Fibroblast of villous mesenchyme (primary cell): Measurements from ENCODE around the gene DCC. TPM values are rescaled to one million over a fixed set of nuclear protein-coding genes. Genes with fewer than 3 reads are reported as not detected.

Source experiments
- DNase-seq: peaks from one replicate; pipeline ENCODE4 v3.0.0-alpha.2; 2010; ENCODE audit warnings: low read depth
- H3K4me3 ChIP-seq: 2 replicates; pipeline ENCODE4 v1.5.1; 2011; ENCODE audit warnings: low read depth, mild to moderate bottlenecking, low read length
- CTCF ChIP-seq: IDR thresholded peaks from 2 replicates; pipeline ENCODE4 v1.5.1; 2012; ENCODE audit warnings: low read depth, mild to moderate bottlenecking, low read length; ENCODE audit not compliant: insufficient read depth
- total RNA-seq: library from RNA; depleted of rRNA; stranded (reverse); fragments of >200 nt; gene quantifications from 2 replicates; pipeline ENCODE4 v1.2.3, GENCODE V29; 2012

DCC gene
- total RNA-seq, 1 donor, result not detected

- no peak for TF ChIP-seq CTCF
- DNase-seq, result no peak
These were observed 558.6 kb downstream of the DCC start for GRCh38 chr18:52898485-52899058.

GRCh38 chr18:52902188-52902587 lies 562.2 kb downstream of the DCC start:
- no peak for TF ChIP-seq CTCF
- DNase-seq, result no peak
- no peak overlapping the region for H3K4me3 ChIP-seq

More at GRCh38 chr18:52898485-52899058, 558.6 kb downstream of the DCC start:
- H3K4me3 ChIP-seq, result no peak overlapping the region

GRCh38 chr18:52903857-52904256 lies 563.9 kb downstream of the DCC start:
- DNase-seq, result no peak
- H3K4me3 ChIP-seq, result no peak overlapping the region
- TF ChIP-seq CTCF, result no peak

- no peak for DNase-seq
- no peak for TF ChIP-seq CTCF
- no peak overlapping the region for H3K4me3 ChIP-seq
These were observed 567.7 kb downstream of the DCC start for GRCh38 chr18:52907543-52908308.

- H3K4me3 ChIP-seq, result no peak overlapping the region
- no peak for TF ChIP-seq CTCF
- no peak for DNase-seq
These were observed 574.2 kb downstream of the DCC start for GRCh38 chr18:52914148-52914547.

GRCh38 chr18:52920665-52921064 lies 580.7 kb downstream of the DCC start:
- DNase-seq, result no peak
- no peak overlapping the region for H3K4me3 ChIP-seq
- no peak for TF ChIP-seq CTCF
